Uterus (tissue), 4 donors: Measurements from ENCODE around the gene CPNE4. TPM values are rescaled to one million over a fixed set of nuclear protein-coding genes. Genes with fewer than 3 reads are reported as not detected.

ENCODE experiments used
- DNase-seq, 2 donors: peaks; one replicate each; pipeline ENCODE4 v3.0.0-alpha.2; 2019 to 2020
- H3K27ac ChIP-seq, 2 donors: fragments of 200-600 bp; sonication (generic); 1 replicate in 1 of 2; 2 replicates in 1 of 2; pipeline ENCODE4 v1.5.1; 2016 to 2018
- H3K27me3 ChIP-seq, 2 donors: fragments of 200-600 bp; sonication (generic); one replicate each; pipeline ENCODE4 v1.5.1; 2018 to 2019; ENCODE audit warnings: control low read depth in 1 of 2
- H3K36me3 ChIP-seq, 2 donors: fragments of 200-600 bp; sonication (generic); one replicate each; pipeline ENCODE4 v1.5.1; 2019; ENCODE audit warnings: control low read depth in 1 of 2
- H3K4me1 ChIP-seq, 2 donors: fragments of 200-600 bp; sonication (generic); one replicate each; pipeline ENCODE4 v1.5.1; 2018 to 2019; ENCODE audit warnings: control low read depth in 1 of 2
- H3K4me3 ChIP-seq, 2 donors: fragments of 200-600 bp; sonication (generic); 1 replicate in 1 of 2; 2 replicates in 1 of 2; pipeline ENCODE4 v1.5.1; 2018 to 2019; ENCODE audit warnings: mild to moderate bottlenecking in 1 of 2
- H3K9me3 ChIP-seq, 2 donors: fragments of 200-600 bp; sonication (generic); one replicate each; pipeline ENCODE4 v1.5.1; 2019; ENCODE audit warnings: control low read depth in 1 of 2
- CTCF ChIP-seq, 4 experiments: fragments of 200-600 bp in 2 of 4; fragments of 450-650 bp in 2 of 4; sonication (generic) in 2 of 4; IDR thresholded peaks; one replicate each; pipeline ENCODE4 v1.5.1; 2016 to 2019; ENCODE audit warnings: antibody characterized with exemption in 4 of 4, mild to moderate bottlenecking in 2 of 4, moderate library complexity in 1 of 4
- POLR2A ChIP-seq, 2 donors: fragments of 450-650 bp; IDR thresholded peaks; one replicate each; pipeline ENCODE4 v1.6.1; 2016; ENCODE audit warnings: antibody characterized with exemption in 2 of 2, mild to moderate bottlenecking in 1 of 2, moderate library complexity in 1 of 2
- intact Hi-C: fragments of 100-400 bp; cut with DNase I; formaldehyde crosslinking; loops from one replicate; pipeline ENCODE4 v1.15.1; 2023; ENCODE audit warnings: low total_unique reads
- total RNA-seq, 4 donors: library from RNA; depleted of rRNA in 3 of 4; stranded (reverse); fragments of >200 nt in 3 of 4; gene quantifications; one replicate each; pipeline versions ENCODE4 v1.1.0 to v1.2.4, GENCODE V29; 2014 to 2023
- donor health status: DM: yes; HTN: yes; CAD: no.

The CPNE4 gene
- total RNA-seq, 4 donors from 2014 or later: 0.35 TPM; not detected in 3

DNA sequence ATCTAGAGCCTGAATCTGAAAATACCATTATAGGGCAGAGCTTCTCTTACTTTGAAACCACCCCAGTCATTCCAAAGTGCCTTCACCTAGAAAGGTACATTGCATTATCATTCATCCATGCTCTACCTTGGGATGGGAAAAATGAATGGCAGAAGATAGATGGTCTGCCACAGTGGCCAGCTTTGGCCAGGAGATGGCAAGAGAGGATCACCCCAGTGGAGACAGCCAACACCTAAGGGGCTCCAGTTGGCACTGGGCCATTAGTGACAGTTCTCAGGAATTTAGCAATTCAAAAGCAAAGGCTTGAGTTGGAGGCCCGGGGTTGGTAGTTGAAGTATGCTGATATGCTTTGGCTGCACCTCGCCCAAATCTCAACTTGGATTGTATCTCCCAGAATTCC is 278.4 kb downstream of the CPNE4 start:
- H3K36me3 ChIP-seq: no peaks in the 10 kb centered on the region
- no peak for DNase-seq
- no peak overlapping the region for H3K4me3 ChIP-seq
- TF ChIP-seq CTCF (IDR thresholded peaks at IDR 0.05): no peak
- no peak for TF ChIP-seq POLR2A (IDR thresholded peaks at IDR 0.05)
- H3K27ac ChIP-seq: no peak overlapping the region
- no peaks in the 10 kb centered on the region for H3K27me3 ChIP-seq
- intact Hi-C loops: no loop called here
- H3K9me3 ChIP-seq: no peaks in the 10 kb centered on the region
- no peaks in the 10 kb centered on the region for H3K4me1 ChIP-seq

DNA sequence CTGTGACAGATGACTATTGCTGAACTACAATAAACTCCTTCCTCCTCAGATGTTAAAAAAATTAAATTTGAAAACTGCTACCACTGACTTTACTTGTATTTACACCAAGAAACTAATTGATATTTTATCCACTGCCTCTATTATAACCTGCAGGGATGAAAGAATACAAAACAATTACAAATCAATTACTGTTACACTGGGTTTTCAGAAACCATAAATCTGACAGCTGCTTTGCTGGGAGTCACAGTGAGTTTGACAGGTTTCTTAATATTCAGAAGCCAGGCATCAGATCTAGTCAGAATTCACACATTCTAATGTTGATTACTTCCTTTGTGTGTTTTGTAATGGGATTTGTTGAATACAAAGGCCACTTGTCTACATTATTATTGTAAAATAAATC is 279.4 kb downstream of the CPNE4 start:
- intact Hi-C loops: no loop called here
- H3K4me1 ChIP-seq: no peaks in the 10 kb centered on the region
- H3K36me3 ChIP-seq: no peaks in the 10 kb centered on the region
- H3K27me3 ChIP-seq: no peaks in the 10 kb centered on the region
- TF ChIP-seq POLR2A (IDR thresholded peaks at IDR 0.05) (no peak), CTCF (IDR thresholded peaks at IDR 0.05) (no peak)
- H3K9me3 ChIP-seq: no peaks in the 10 kb centered on the region
- no peak overlapping the region for H3K4me3 ChIP-seq
- DNase-seq: no peak
- H3K27ac ChIP-seq: no peak overlapping the region

- Histone ChIP-seq H3K9me3 (no peaks in the 10 kb centered on the region), H3K4me1 (no peaks in the 10 kb centered on the region), H3K4me3 (no peak overlapping the region), H3K27me3 (no peaks in the 10 kb centered on the region), H3K36me3 (no peaks in the 10 kb centered on the region), H3K27ac (no peak overlapping the region)
- no peak for DNase-seq
- intact Hi-C loops: no loop called here
- TF ChIP-seq POLR2A (IDR thresholded peaks at IDR 0.05) (no peak), CTCF (IDR thresholded peaks at IDR 0.05) (no peak)
Measured at GRCh38 chr3:131750256-131750655, 284.6 kb downstream of the CPNE4 start.

DNA sequence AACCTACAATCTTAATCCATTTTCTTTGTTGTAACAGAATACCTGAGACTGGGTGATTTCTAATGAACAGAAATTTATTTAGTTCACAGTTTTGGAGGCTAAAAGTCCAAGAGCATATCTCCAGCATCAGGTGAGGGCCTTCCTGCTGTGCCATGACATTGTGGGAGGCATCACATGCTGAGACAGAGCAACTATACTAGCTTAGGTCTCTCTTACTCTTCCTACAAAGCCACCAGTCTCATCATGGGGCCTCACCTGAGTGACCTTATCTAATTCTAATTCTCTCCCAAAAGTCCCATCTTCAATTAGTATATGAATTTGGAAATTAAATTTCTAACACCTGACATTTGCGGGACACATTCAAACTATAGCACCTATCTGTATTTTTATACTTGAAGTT is 285.0 kb downstream of the CPNE4 start:
- H3K4me1 ChIP-seq: no peaks in the 10 kb centered on the region
- no peak for TF ChIP-seq CTCF (IDR thresholded peaks at IDR 0.05)
- H3K27me3 ChIP-seq: no peaks in the 10 kb centered on the region
- H3K4me3 ChIP-seq: no peak overlapping the region
- intact Hi-C loops: no loop called here
- no peaks in the 10 kb centered on the region for H3K9me3 ChIP-seq
- DNase-seq: no peak
- no peaks in the 10 kb centered on the region for H3K36me3 ChIP-seq
- no peak overlapping the region for H3K27ac ChIP-seq

- no peaks in the 10 kb centered on the region for H3K36me3 ChIP-seq
- H3K4me3 ChIP-seq: no peak overlapping the region
- intact Hi-C loops: no loop called here
- no peaks in the 10 kb centered on the region for H3K4me1 ChIP-seq
- H3K27ac ChIP-seq: no peak overlapping the region
- H3K9me3 ChIP-seq: no peaks in the 10 kb centered on the region
- DNase-seq: no peak
- no peaks in the 10 kb centered on the region for H3K27me3 ChIP-seq
- TF ChIP-seq CTCF (IDR thresholded peaks at IDR 0.05) (no peak), POLR2A (IDR thresholded peaks at IDR 0.05) (no peak)
Measured at GRCh38 chr3:131747466-131747865, 287.3 kb downstream of the CPNE4 start.
